SK-N-SH treated with all-trans-retinoic acid at 6 μM for 48 hours (cell line): ENCODE results near the gene RHOXF2.
"Not testable (repeated sequence)": the region's sequence is repeated elsewhere in the genome, so short reads cannot be mapped to it uniquely, and the experiment has no call there.

ENCODE experiments used
- ATAC-seq: fragments of 200-7000 bp; cut with Tn5 transposase; 3 replicates; pipeline ENCODE4 v1.9.1; 2020; ENCODE audit warnings: mild to moderate bottlenecking, moderate library complexity
- ARNTL ChIP-seq: fragments of 450-650 bp; formaldehyde crosslinking; IDR thresholded peaks from 2 replicates; pipeline ENCODE4 v1.5.0; 2020; ENCODE audit warnings: low read depth, mild to moderate bottlenecking, moderate library complexity, borderline replicate concordance
- BACH2 ChIP-seq: fragments of 250-450 bp; sonication (Bioruptor Pico); IDR thresholded peaks from 2 replicates; pipeline ENCODE4 v1.9.0; 2021; ENCODE audit warnings: mild to moderate bottlenecking, borderline replicate concordance
- CSDC2 ChIP-seq: fragments of 250-450 bp; sonication (Bioruptor Pico); IDR thresholded peaks from 2 replicates; pipeline ENCODE4 v1.5.0; 2020; ENCODE audit warnings: mild to moderate bottlenecking, moderate library complexity
- ESRRG ChIP-seq: fragments of 250-450 bp; sonication (Bioruptor Pico); IDR thresholded peaks from 2 replicates; pipeline ENCODE4 v1.6.1; 2021; ENCODE audit warnings: mild to moderate bottlenecking
- ISL1 ChIP-seq: fragments of 250-450 bp; sonication (Bioruptor Pico); IDR thresholded peaks from 2 replicates; pipeline ENCODE4 v2.1.2; 2022; ENCODE audit warnings: mild to moderate bottlenecking, moderate library complexity
- OSR1 ChIP-seq: fragments of 250-450 bp; sonication (Bioruptor Pico); IDR thresholded peaks from 2 replicates; pipeline ENCODE4 v1.8.0; 2022; ENCODE audit warnings: moderate library complexity, mild to moderate bottlenecking, inconsistent platforms
- PPARA ChIP-seq: fragments of 250-450 bp; sonication (Bioruptor Pico); IDR thresholded peaks from 2 replicates; pipeline ENCODE4 v1.5.0; 2020; ENCODE audit warnings: mild to moderate bottlenecking, borderline replicate concordance
- SNAI2 ChIP-seq: fragments of 250-450 bp; sonication (Bioruptor Pico); IDR thresholded peaks from 2 replicates; pipeline ENCODE4 v1.5.0; 2020; ENCODE audit warnings: mild to moderate bottlenecking, moderate library complexity
- TCF4 ChIP-seq: fragments of 250-450 bp; sonication (Bioruptor Pico); IDR thresholded peaks from 2 replicates; pipeline ENCODE4 v1.8.0; 2021; ENCODE audit warnings: mild to moderate bottlenecking, moderate library complexity, borderline replicate concordance
- TOX ChIP-seq: fragments of 250-450 bp; sonication (Bioruptor Pico); IDR thresholded peaks from 2 replicates; pipeline ENCODE4 v1.8.0; 2021; ENCODE audit warnings: mild to moderate bottlenecking, moderate library complexity, borderline replicate concordance
- ZFP3 ChIP-seq: fragments of 250-450 bp; sonication (Bioruptor Pico); IDR thresholded peaks from 2 replicates; pipeline ENCODE4 v1.5.0; 2020; ENCODE audit warnings: mild to moderate bottlenecking, moderate library complexity
- ZFP30 ChIP-seq: fragments of 450-650 bp; formaldehyde crosslinking; IDR thresholded peaks from 2 replicates; pipeline ENCODE4 v1.5.0; 2022; ENCODE audit warnings: mild to moderate bottlenecking, moderate library complexity
- ZNF70 ChIP-seq: fragments of 450-650 bp; formaldehyde crosslinking; IDR thresholded peaks from 2 replicates; pipeline ENCODE4 v1.5.0; 2020; ENCODE audit warnings: mild to moderate bottlenecking, moderate library complexity
- TF ChIP-seq, protein P1 (sequence below): fragments of 250-450 bp; sonication (Bioruptor Pico); IDR thresholded peaks from 2 replicates; pipeline ENCODE4 v1.8.0; 2020; ENCODE audit warnings: mild to moderate bottlenecking, moderate library complexity, borderline replicate concordance
- TF ChIP-seq, protein P2 (sequence below): fragments of 250-450 bp; sonication (Bioruptor Pico); IDR thresholded peaks from 2 replicates; pipeline ENCODE4 v1.5.0; 2020; ENCODE audit warnings: mild to moderate bottlenecking, moderate library complexity

Gene RHOXF2

DNA sequence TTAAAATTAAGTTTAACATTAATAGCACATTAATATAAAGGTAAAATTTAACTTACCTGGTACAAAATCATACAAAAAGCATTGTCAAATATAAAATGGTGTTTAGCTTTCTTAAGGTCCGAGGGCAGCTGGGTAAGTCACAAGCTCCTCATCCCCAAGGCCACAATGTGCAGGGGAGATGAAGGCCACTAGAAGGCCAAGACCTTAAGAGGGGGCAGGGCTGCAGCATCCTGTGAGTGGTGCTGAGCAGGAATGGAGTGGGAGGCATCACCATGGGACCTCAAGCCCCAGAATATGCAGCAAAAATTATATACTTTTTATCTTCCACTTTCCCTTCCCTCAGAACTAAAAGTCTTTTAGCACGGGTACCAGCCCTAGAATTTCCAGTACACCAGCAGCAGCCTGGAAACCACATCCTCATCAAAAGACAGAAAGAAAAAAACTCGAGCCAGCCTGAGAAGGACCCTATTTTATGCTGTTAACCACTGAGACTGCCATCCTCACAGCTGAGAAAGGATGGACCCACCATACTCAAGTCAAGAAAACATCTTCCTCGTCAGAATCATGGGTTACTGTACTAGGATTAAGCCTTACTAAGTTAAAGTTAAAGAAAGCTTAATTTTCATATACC, 13.0 kb upstream of the RHOXF2 start (continued):
- TF ChIP-seq, protein P1, sequence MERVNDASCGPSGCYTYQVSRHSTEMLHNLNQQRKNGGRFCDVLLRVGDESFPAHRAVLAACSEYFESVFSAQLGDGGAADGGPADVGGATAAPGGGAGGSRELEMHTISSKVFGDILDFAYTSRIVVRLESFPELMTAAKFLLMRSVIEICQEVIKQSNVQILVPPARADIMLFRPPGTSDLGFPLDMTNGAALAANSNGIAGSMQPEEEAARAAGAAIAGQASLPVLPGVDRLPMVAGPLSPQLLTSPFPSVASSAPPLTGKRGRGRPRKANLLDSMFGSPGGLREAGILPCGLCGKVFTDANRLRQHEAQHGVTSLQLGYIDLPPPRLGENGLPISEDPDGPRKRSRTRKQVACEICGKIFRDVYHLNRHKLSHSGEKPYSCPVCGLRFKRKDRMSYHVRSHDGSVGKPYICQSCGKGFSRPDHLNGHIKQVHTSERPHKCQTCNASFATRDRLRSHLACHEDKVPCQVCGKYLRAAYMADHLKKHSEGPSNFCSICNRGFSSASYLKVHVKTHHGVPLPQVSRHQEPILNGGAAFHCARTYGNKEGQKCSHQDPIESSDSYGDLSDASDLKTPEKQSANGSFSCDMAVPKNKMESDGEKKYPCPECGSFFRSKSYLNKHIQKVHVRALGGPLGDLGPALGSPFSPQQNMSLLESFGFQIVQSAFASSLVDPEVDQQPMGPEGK (CRISPR knock-in tag) = no peak

DNA sequence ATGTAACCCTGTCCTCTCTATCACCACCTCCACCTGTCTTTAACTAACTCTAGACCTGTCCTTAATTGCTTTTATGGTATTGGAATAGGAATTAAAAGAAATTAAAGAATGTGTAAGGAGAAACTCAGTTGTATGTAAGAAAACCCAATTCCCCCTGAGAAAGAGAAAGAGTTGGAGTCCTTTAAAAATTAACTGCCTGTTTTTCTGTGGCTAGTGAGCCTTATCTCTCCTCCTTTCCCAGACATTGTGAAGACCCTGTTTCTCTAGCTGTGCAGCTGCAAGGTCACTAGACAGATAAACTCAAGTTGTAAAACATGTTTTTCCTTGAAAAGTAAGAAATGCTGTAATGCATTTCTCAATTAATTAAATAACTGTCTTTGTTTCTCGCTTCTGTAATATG, 12.1 kb upstream of the RHOXF2 start:
- ATAC-seq = not testable (repeated sequence)

DNA sequence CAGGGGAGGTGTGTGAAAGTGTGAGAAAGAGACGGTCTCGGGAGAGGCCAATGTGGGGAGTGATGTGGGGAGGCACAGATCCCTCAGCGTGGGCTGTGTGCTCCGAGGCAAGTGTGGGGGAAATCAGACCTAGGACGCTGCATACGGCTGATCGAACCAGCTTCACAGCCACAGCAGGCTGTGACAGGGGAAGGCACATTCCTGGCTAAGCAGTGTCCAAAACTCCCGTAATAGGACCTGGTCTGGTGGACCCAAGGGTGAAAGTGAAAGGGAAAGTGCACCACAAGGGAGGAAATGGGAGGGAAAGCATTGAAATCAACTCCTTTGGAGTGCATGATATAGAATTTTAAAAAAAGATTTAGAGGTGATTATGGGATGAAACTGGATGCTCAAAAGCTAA, 10.9 kb upstream of the RHOXF2 start:
- TF ChIP-seq TCF4 (CRISPR knock-in tag) (no peak), ARNTL (CRISPR knock-in tag) (no peak), ZNF70 (CRISPR knock-in tag) (no peak), SNAI2 (CRISPR knock-in tag) (no peak), PPARA (no peak), TOX (CRISPR knock-in tag) (no peak), BACH2 (CRISPR knock-in tag) (no peak), ZFP30 (CRISPR knock-in tag) (no peak), ESRRG (CRISPR knock-in tag) (no peak), ISL1 (CRISPR knock-in tag) (no peak), CSDC2 (CRISPR knock-in tag) (no peak), ZFP3 (CRISPR knock-in tag) (no peak), OSR1 (no peak)
- TF ChIP-seq, protein P2, sequence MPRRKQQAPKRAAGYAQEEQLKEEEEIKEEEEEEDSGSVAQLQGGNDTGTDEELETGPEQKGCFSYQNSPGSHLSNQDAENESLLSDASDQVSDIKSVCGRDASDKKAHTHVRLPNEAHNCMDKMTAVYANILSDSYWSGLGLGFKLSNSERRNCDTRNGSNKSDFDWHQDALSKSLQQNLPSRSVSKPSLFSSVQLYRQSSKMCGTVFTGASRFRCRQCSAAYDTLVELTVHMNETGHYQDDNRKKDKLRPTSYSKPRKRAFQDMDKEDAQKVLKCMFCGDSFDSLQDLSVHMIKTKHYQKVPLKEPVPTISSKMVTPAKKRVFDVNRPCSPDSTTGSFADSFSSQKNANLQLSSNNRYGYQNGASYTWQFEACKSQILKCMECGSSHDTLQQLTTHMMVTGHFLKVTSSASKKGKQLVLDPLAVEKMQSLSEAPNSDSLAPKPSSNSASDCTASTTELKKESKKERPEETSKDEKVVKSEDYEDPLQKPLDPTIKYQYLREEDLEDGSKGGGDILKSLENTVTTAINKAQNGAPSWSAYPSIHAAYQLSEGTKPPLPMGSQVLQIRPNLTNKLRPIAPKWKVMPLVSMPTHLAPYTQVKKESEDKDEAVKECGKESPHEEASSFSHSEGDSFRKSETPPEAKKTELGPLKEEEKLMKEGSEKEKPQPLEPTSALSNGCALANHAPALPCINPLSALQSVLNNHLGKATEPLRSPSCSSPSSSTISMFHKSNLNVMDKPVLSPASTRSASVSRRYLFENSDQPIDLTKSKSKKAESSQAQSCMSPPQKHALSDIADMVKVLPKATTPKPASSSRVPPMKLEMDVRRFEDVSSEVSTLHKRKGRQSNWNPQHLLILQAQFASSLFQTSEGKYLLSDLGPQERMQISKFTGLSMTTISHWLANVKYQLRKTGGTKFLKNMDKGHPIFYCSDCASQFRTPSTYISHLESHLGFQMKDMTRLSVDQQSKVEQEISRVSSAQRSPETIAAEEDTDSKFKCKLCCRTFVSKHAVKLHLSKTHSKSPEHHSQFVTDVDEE (CRISPR knock-in tag) = no peak
- no peak for ATAC-seq

DNA sequence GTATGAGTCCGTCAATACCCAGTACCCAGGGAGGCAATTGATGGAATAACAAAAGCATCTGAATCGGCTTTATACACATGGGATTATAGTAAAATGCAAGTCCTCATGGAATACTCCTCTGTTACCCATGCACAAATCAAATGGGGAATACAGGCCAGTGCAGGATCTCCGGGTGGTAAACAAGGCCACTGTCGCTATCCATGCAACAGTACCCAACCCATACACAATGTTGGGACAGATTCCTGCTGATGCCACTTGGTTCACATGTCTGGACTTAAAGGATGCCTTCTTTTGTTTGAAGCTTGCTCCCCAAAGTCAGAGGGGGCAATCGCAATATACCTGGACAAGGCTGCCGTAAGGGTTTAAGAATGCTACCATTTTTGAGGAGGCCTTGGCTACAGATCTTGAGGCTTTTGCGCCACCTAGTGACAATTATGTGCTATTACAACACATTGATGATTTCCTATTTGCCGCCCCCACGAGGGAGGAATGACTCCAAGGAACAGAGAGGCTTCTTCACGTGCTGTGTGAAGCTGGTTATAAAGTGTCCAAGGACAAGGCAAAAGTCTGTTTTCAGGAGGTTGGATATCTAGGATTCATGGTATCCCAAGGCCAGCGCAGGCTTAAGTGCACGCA, 8.2 kb upstream of the RHOXF2 start:
- ATAC-seq = peak; percentile 78

DNA sequence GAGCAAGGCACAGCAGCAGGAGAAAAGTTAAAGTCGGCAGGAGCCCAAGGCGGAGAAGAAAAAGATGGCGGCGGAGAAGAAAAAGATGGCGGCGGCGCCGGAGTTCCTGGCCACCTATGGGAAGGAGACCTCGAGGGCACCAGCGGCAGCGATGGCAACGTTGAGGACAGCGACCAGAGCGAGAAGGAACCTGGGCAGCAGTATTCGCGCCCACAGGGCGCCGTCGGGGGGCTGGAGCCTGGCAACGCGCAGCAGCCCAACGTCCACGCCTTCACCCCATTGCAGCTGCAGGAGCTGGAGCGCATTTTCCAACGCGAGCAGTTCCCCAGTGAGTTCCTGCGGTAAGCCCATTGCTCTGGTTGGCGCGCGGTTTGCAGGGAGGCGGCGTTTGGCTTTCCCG, 673 bp downstream of the RHOXF2 start:
- not testable (repeated sequence) for ATAC-seq

DNA sequence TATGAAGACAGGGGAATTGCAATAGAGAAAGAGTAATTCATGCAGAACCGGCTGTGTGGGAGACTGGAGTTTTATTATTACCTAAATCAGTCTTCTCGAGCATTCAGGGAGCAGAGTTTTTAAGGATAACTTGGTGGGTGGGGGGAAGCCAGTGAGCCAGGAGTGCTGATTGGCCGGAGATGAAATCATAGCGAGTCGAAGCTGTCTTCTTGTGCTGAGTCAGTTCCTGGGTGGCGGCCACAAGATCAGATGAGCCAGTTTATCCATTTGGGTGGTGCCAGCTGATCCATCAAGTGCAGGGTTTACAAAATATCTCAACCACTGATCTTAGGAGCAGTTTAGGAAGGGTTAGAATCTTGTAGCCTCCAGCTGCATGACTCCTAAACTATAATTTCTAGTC, 34.8 kb downstream of the RHOXF2 start:
- not testable (repeated sequence) for ATAC-seq

DNA sequence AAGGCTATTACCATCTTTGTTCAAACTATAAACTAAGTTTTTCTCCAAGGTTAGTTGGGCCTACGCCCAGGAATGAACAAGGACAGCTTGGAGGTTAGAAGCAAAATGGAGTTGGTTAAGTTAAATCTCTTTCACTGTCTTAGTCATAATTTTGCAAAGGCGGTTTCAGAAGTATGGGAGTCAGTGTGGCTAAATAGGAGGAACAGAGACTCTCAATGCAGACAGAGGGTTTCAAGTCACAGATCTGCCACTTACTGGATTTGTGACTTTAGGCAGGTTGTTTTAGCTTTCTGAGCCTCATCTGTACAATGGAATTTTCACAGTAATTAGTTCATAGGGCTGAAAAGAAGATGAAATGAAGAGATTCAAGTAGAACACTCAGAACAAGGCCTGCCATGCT, 35.3 kb downstream of the RHOXF2 start:
- ATAC-seq = not testable (repeated sequence)

DNA sequence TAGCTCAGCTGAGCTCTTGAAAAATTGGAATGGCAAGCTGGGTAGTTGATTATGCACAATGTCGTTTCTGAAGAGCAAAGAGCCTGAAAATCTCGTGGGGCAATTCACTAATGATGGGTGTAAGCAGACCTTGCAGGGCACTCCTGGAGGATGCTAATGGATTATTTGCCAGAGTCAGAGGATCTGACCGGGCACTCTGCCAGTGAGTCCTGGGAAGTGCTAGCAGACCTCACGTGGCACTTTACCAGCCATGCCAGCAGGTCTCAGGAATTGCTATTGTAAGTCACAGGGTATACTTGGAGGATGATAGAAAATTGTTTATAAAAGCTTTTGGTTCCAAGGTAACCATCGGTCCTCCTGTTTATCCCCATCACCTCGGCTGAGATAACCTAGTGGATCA, 37.4 kb downstream of the RHOXF2 start:
- ATAC-seq = peak; percentile 52; the same call in 2 of the 3 replicates

DNA sequence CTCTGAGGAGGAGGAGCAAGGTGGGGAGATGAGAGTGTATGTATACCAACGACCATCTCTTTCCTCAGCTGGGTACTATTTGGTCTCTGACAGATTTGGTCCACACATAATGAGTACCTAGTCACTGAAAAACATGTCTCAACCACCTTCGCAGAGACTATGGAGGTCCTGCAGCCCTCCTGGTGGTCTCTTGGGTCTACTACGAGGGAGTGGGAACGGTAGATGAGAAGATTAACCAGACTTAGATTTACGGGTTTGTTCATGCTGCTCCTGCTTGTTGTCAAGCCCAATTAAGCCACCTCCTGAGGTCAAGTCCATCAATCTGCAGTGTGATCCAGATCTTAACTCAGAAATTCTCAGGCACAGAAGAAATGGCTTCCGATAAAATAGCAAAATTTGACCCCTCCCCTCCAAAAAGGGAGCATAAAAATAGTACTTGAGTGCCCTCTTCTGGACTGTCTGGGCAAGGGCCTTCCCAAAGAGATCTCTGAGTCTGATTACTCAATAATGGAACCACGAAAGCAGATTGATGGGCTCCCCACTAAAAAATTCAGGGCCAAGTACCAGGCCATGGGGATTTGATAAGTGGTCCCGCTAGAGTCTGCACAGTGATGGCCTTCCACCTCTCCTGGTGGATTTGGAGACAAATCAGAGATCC, 38.3 kb downstream of the RHOXF2 start:
- peak; percentile 74 for ATAC-seq
